SJCRH30 (cell line): ENCODE results near the gene RPP25L. TPM values are rescaled to one million over a fixed set of nuclear protein-coding genes. Genes with fewer than 3 reads are reported as not detected.

Source experiments
- DNase-seq, 2 experiments: peaks; one replicate each; pipeline ENCODE4 v3.0.0-alpha.2; 2015 to 2020
- H3K27ac ChIP-seq: fragments of 250-450 bp; sonication (Bioruptor Pico); 2 replicates; pipeline ENCODE4 v1.5.1; 2020; ENCODE audit warnings: mild to moderate bottlenecking, moderate library complexity
- H3K27me3 ChIP-seq: fragments of 250-450 bp; sonication (Bioruptor Pico); 2 replicates; pipeline ENCODE4 v1.5.1; 2020; ENCODE audit warnings: mild to moderate bottlenecking, moderate library complexity
- H3K36me3 ChIP-seq: fragments of 250-450 bp; sonication (Bioruptor Pico); 2 replicates; pipeline ENCODE4 v1.5.1; 2020; ENCODE audit warnings: mild to moderate bottlenecking, moderate library complexity
- H3K4me1 ChIP-seq: fragments of 250-450 bp; sonication (Bioruptor Pico); 2 replicates; pipeline ENCODE4 v1.5.1; 2020; ENCODE audit warnings: mild to moderate bottlenecking, moderate library complexity
- H3K4me3 ChIP-seq: fragments of 250-450 bp; sonication (Bioruptor Pico); 2 replicates; pipeline ENCODE4 v1.5.1; 2020; ENCODE audit warnings: mild to moderate bottlenecking, moderate library complexity
- H3K9me3 ChIP-seq: fragments of 250-450 bp; sonication (Bioruptor Pico); replicated peaks from 2 replicates; pipeline ENCODE4 v1.5.1; 2020; ENCODE audit warnings: mild to moderate bottlenecking, moderate library complexity
- total RNA-seq: library from RNA; depleted of rRNA; stranded (reverse); fragments of >200 nt; shearing (Covaris generic); gene quantifications from 2 replicates; pipeline ENCODE4 v1.2.3, GENCODE V29; 2014

Gene RPP25L
- total RNA-seq, 1 experiment from 2014 or later, result 13.0 TPM

- H3K27ac ChIP-seq, result no peak overlapping the region
- H3K4me3 ChIP-seq, result no peak overlapping the region
- H3K9me3 ChIP-seq, result no peaks in the 10 kb centered on the region
- H3K27me3 ChIP-seq, result peaks cover 22% of the 10 kb centered on the region
- DNase-seq, result no peak
- no peaks in the 10 kb centered on the region for H3K4me1 ChIP-seq
- H3K36me3 ChIP-seq, result no peaks in the 10 kb centered on the region
Observed at GRCh38 chr9:34577400-34578240, 34.3 kb downstream of the RPP25L start.

DNA sequence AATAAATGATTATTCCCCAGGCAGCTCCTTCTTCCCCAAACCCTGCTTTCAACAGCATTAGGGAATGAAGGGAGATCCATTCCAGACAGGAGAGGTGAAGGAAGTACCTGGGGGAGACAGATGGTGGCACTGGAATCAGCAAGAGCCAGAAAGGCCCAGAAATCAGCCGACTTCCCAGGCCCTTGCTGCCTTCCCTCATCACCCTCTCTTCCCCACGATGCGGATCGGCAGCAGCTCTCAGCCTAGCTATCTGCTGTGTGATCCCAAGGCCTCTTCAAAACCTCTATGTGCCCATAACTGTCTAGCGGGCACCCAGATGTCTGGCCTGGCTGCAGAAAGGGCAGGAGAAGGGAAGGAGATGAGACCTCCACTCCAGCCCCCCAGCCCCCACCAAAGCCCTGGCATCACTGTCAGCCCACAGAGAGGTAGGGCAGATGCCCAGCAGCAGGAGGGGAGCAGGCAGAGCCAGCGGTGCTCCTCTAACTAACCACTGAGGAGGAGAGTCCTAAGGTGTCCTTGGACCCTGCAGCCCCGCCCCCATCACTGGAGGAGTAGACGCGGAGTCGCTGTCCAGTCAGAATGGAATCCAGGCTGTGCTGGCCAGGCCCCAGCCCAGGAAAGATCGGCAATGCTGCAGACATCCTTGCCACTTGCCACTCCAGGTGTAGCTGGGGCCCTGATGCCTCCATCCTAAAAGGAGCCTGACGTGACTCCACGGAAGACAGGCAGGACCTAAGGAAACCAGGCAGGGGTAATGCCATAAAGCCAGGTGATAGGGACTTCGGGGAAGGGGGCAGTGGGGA lies 35.1 kb downstream of the RPP25L start:
- H3K4me3 ChIP-seq, result no peak overlapping the region
- H3K9me3 ChIP-seq, result no peaks in the 10 kb centered on the region
- no peaks in the 10 kb centered on the region for H3K4me1 ChIP-seq
- DNase-seq, result no peak
- H3K36me3 ChIP-seq, result no peaks in the 10 kb centered on the region
- no peak overlapping the region for H3K27ac ChIP-seq
- H3K27me3 ChIP-seq, result peaks cover 22% of the 10 kb centered on the region

DNA sequence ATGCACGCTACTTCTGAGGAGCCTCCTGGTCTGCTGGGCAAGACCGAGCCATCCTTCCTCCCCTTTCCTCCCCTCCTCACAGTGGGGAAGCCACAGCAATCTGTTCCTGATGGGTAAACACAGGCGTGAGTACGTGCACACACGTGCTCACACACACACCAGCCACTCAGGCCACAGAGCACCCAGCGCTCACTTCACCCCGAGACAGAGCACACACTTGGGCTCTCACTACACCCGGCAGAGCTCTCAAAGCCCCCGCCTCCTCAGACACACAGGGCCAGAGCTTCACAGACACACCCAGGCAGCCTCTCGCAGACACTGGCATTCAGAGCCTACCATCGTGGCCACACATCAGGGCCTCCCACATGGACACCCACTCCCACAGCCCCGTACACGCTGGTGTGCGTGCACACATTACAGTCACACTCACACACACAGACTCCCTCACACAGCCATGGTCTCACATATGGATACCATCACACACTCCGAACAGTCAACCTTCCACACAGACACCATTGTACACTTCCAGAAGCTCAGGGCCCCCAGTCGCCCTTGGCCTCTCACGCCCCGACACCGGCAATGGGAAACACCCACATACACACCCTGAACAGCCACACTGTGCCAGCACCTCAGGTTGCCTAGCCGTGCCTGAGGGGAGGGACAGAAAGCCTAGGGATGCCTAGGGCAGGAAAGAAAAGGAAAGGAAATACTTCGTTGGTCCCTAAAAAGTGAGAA lies 35.9 kb downstream of the RPP25L start:
- DNase-seq, result no peak
- Histone ChIP-seq H3K9me3 (no peaks in the 10 kb centered on the region), H3K4me3 (no peak overlapping the region), H3K4me1 (no peaks in the 10 kb centered on the region), H3K27ac (no peak overlapping the region), H3K27me3 (peaks cover 22% of the 10 kb centered on the region), H3K36me3 (no peaks in the 10 kb centered on the region)

- H3K4me1 ChIP-seq, result 0 out of 2 replicates have a peak, but pooled peaks cover 2% of the 10 kb centered on the region
- no peak overlapping the region for H3K27ac ChIP-seq
- H3K4me3 ChIP-seq, result no peak overlapping the region
- DNase-seq, result no peak
- peaks cover 14% of the 10 kb centered on the region for H3K27me3 ChIP-seq
- no peaks in the 10 kb centered on the region for H3K36me3 ChIP-seq
- no peaks in the 10 kb centered on the region for H3K9me3 ChIP-seq
Observed at GRCh38 chr9:34575241-34575640, 36.7 kb downstream of the RPP25L start.

DNA sequence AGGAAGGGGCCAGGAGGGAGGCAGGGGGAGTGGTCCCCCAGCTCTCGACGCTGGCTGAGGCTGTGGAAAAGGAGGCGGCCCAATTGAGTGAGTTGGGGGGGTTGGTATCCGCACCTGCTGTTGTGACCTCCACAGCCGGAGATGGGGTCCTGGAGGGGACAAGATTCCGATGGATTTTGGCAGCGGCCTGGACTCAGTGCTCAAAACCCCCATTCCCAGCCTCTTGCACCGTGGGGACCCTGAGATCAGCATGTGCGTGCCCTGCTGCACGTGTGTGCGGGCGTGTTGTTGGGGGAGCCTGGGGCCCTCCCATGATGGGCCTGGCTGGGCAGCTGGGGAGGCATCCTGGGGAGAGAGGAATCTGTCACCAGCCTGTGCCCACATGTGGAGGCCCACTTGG lies 37.3 kb downstream of the RPP25L start:
- Histone ChIP-seq H3K27me3 (peaks cover 7% of the 10 kb centered on the region; the same call in 1 of the 2 replicates), H3K36me3 (no peaks in the 10 kb centered on the region), H3K4me1 (0 out of 2 replicates have a peak, but pooled peaks cover 2% of the 10 kb centered on the region), H3K4me3 (no peak overlapping the region), H3K27ac (no peak overlapping the region), H3K9me3 (no peaks in the 10 kb centered on the region)
- DNase-seq, result no peak

GRCh38 chr9:34573599-34574325 lies 38.1 kb downstream of the RPP25L start:
- H3K4me1 ChIP-seq, result 0 out of 2 replicates have a peak, but pooled peaks cover 2% of the 10 kb centered on the region
- peaks cover 4% of the 10 kb centered on the region; the same call in 1 of the 2 replicates for H3K27me3 ChIP-seq
- no peak for DNase-seq
- H3K27ac ChIP-seq, result no peak overlapping the region
- H3K9me3 ChIP-seq, result no peaks in the 10 kb centered on the region
- H3K36me3 ChIP-seq, result no peaks in the 10 kb centered on the region
- no peak overlapping the region for H3K4me3 ChIP-seq

DNA sequence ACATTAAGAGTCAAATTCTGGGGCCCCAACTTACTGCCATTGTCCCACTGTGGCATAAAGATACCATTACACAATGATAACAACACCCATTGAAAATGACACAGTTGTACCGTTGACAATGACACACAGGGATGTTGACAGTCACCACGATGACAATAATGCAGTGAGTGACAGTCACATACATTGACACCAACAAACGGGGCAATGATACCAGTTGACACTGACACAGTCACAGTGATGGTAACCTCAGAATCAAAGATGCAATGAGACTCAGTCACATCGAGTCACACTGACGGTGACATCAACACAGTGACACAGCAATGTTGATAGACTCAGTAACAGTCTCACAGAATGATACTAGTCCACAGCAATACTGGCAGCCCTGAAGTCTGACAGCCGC lies 39.3 kb downstream of the RPP25L start:
- Histone ChIP-seq H3K36me3 (no peaks in the 10 kb centered on the region), H3K9me3 (no peaks in the 10 kb centered on the region), H3K4me1 (0 out of 2 replicates have a peak, but pooled peaks cover 2% of the 10 kb centered on the region), H3K4me3 (no peak overlapping the region), H3K27me3 (no peaks in the 10 kb centered on the region), H3K27ac (no peak overlapping the region)
- DNase-seq, result no peak

- Histone ChIP-seq H3K27ac (no peak overlapping the region), H3K36me3 (no peaks in the 10 kb centered on the region), H3K4me3 (no peak overlapping the region), H3K4me1 (0 out of 2 replicates have a peak, but pooled peaks cover 2% of the 10 kb centered on the region), H3K27me3 (no peaks in the 10 kb centered on the region), H3K9me3 (no peaks in the 10 kb centered on the region)
- no peak for DNase-seq
Observed at GRCh38 chr9:34572092-34572491, 39.8 kb downstream of the RPP25L start.

- Histone ChIP-seq H3K27ac (no peak overlapping the region), H3K9me3 (no peaks in the 10 kb centered on the region), H3K4me3 (no peak overlapping the region), H3K27me3 (no peaks in the 10 kb centered on the region), H3K4me1 (0 out of 2 replicates have a peak, but pooled peaks cover 2% of the 10 kb centered on the region), H3K36me3 (no peaks in the 10 kb centered on the region)
- no peak for DNase-seq
Observed at GRCh38 chr9:34571481-34571810, 40.5 kb downstream of the RPP25L start.

- H3K4me1 ChIP-seq, result 0 out of 2 replicates have a peak, but pooled peaks cover 2% of the 10 kb centered on the region
- no peaks in the 10 kb centered on the region for H3K9me3 ChIP-seq
- no peak overlapping the region for H3K4me3 ChIP-seq
- no peaks in the 10 kb centered on the region for H3K36me3 ChIP-seq
- DNase-seq, result peak in 1 of 2 experiments; percentile 22
- no peak overlapping the region for H3K27ac ChIP-seq
- H3K27me3 ChIP-seq, result no peaks in the 10 kb centered on the region
Observed at GRCh38 chr9:34570809-34571480, 41.0 kb downstream of the RPP25L start.

GRCh38 chr9:34570376-34570775 lies 41.5 kb downstream of the RPP25L start:
- no peak for DNase-seq
- no peaks in the 10 kb centered on the region for H3K27me3 ChIP-seq
- 0 out of 2 replicates have a peak, but pooled peaks cover 2% of the 10 kb centered on the region for H3K4me1 ChIP-seq
- no peak overlapping the region for H3K4me3 ChIP-seq
- H3K27ac ChIP-seq, result no peak overlapping the region
- no peaks in the 10 kb centered on the region for H3K9me3 ChIP-seq
- H3K36me3 ChIP-seq, result no peaks in the 10 kb centered on the region

DNA sequence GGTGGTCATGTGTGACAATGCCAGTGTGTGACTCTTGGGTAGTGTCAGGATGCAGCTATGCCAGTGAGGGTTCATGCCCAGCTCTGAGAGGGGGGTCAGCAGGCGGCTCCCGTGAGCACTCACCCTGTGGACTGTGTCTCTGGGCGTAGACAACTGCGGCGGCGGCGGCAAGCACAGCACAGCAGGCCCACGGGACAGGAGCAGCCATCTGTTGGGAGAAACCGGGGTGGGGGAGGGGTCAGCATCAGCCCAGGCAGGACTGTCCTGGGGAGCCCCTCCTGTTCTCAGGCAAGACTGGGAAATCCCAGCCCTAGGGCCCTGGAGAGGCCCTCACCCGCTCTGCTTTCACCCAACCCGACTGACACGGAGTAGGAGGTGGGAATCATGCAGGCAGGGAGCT lies 43.1 kb downstream of the RPP25L start:
- no peak for DNase-seq
- H3K36me3 ChIP-seq, result no peaks in the 10 kb centered on the region
- no peaks in the 10 kb centered on the region for H3K27me3 ChIP-seq
- no peak overlapping the region for H3K4me3 ChIP-seq
- 0 out of 2 replicates have a peak, but pooled peaks cover 2% of the 10 kb centered on the region for H3K4me1 ChIP-seq
- no peak overlapping the region for H3K27ac ChIP-seq
- no peaks in the 10 kb centered on the region for H3K9me3 ChIP-seq

- H3K27me3 ChIP-seq, result no peaks in the 10 kb centered on the region
- H3K4me1 ChIP-seq, result 0 out of 2 replicates have a peak, but pooled peaks cover 2% of the 10 kb centered on the region
- H3K9me3 ChIP-seq, result no peaks in the 10 kb centered on the region
- no peak overlapping the region for H3K4me3 ChIP-seq
- DNase-seq, result no peak
- H3K36me3 ChIP-seq, result no peaks in the 10 kb centered on the region
- H3K27ac ChIP-seq, result no peak overlapping the region
Observed at GRCh38 chr9:34568133-34568532, 43.8 kb downstream of the RPP25L start.

DNA sequence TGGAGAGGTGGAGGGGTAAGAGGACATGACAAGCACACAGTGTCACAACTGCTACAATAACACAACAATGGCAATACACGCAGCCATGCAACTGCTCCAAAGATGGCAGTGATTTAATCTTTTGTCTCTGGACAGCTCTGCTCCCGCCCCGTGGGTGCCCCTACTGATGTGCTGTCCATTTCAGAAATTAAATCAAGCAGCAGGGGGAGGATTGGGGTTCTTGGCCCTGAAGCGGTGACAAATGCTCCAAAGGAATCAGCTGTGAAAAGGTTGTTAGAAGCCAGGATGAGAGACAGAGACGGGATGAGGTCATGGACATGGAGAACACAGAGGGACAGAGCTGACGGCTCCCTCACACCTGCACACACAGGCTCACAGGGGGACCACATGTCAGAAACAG lies 44.9 kb downstream of the RPP25L start:
- no peaks in the 10 kb centered on the region for H3K27me3 ChIP-seq
- no peaks in the 10 kb centered on the region for H3K9me3 ChIP-seq
- no peak overlapping the region for H3K27ac ChIP-seq
- H3K4me3 ChIP-seq, result no peak overlapping the region
- 0 out of 2 replicates have a peak, but pooled peaks cover 2% of the 10 kb centered on the region for H3K4me1 ChIP-seq
- DNase-seq, result no peak
- no peaks in the 10 kb centered on the region for H3K36me3 ChIP-seq
